HEK293 (cell line): ENCODE data around the gene EML4.
"Not testable (repeated sequence)": the region's sequence is repeated elsewhere in the genome, so short reads cannot be mapped to it uniquely, and the experiment has no call there.

Experiments used
- CTCF ChIA-PET: fragments of 350-600 bp; formaldehyde crosslinking; extraction: SDS; loops from one replicate; lab custom pipeline; 2021; ENCODE audit warnings: antibody characterized with exemption; lab: Yijun Ruan, JAX
- POLR2A ChIA-PET: fragments of 300-600 bp; formaldehyde crosslinking; extraction: SDS; loops from one replicate; lab custom pipeline; 2020; ENCODE audit warnings: antibody characterized with exemption, inconsistent platforms; lab: Yijun Ruan, JAX
- H3K27ac ChIP-seq: fragments of 200-500 bp; sonication (Bioruptor generic); 2 replicates; pipeline ENCODE4 v1.5.1; 2014; ENCODE audit warnings: low read depth, low read length, control low read depth, inconsistent platforms; ENCODE audit errors: extremely low read depth
- H3K36me3 ChIP-seq, 2 experiments: fragments of 200-500 bp in 1 of 2; sonication (Bioruptor generic) in 1 of 2; 1 replicate in 1 of 2; 2 replicates in 1 of 2; pipeline ENCODE4 v1.5.1; 2014 to 2017; ENCODE audit warnings: inconsistent platforms in 2 of 2, low read length in 2 of 2; ENCODE audit not compliant: control insufficient read depth in 2 of 2, insufficient read depth in 1 of 2
- H3K4me1 ChIP-seq: fragments of 200-500 bp; sonication (Bioruptor generic); 2 replicates; pipeline ENCODE4 v1.5.1; 2014; ENCODE audit warnings: mild to moderate bottlenecking, low read length, inconsistent platforms; ENCODE audit not compliant: control insufficient read depth, insufficient read depth
- H3K4me3 ChIP-seq: 2 replicates; pipeline ENCODE4 v1.5.1; 2011; ENCODE audit warnings: low read depth, mild to moderate bottlenecking, control low read depth, low read length, moderate library complexity
- H3K9me3 ChIP-seq: fragments of 200-500 bp; sonication (Bioruptor generic); 2 replicates; pipeline ENCODE4 v1.5.1; 2014; ENCODE audit warnings: low read depth, low read length, inconsistent platforms; ENCODE audit not compliant: control insufficient read depth, insufficient read depth
- GLI4 ChIP-seq: fragments of 450-650 bp; formaldehyde crosslinking; IDR thresholded peaks from 2 replicates; pipeline ENCODE4 v1.5.1; 2016; ENCODE audit warnings: missing biosample characterization, missing genetic modification characterization
- HOXD13 ChIP-seq: sonication (generic); formaldehyde crosslinking; IDR thresholded peaks from 2 replicates; pipeline ENCODE4 v1.8.0; 2022; ENCODE audit warnings: missing genetic modification reagents, borderline replicate concordance
- KLF10 ChIP-seq: fragments of 450-650 bp; IDR thresholded peaks from 2 replicates; pipeline ENCODE4 v1.5.1; 2018; ENCODE audit warnings: missing biosample characterization, mild to moderate bottlenecking, missing genetic modification characterization
- ZFP69B ChIP-seq: fragments of 450-650 bp; formaldehyde crosslinking; IDR thresholded peaks from 2 replicates; pipeline ENCODE4 v1.5.1; 2016; ENCODE audit warnings: missing biosample characterization, missing genetic modification characterization
- ZNF155 ChIP-seq: fragments of 450-650 bp; formaldehyde crosslinking; IDR thresholded peaks from 2 replicates; pipeline ENCODE4 v1.5.1; 2016; ENCODE audit warnings: missing biosample characterization, missing genetic modification characterization
- ZNF174 ChIP-seq: fragments of 450-650 bp; formaldehyde crosslinking; IDR thresholded peaks from 2 replicates; pipeline ENCODE4 v1.5.0; 2017; ENCODE audit warnings: missing biosample characterization, mild to moderate bottlenecking, missing genetic modification characterization
- ZNF529 ChIP-seq: fragments of 450-650 bp; formaldehyde crosslinking; IDR thresholded peaks from 2 replicates; pipeline ENCODE4 v1.5.1; 2017; ENCODE audit warnings: missing genetic modification characterization, missing biosample characterization; ENCODE audit not compliant: insufficient replicate concordance
- ZNF549 ChIP-seq: fragments of 450-650 bp; IDR thresholded peaks from 2 replicates; pipeline ENCODE4 v1.5.1; 2018; ENCODE audit warnings: missing biosample characterization, missing genetic modification characterization, mild to moderate bottlenecking, inconsistent platforms, moderate library complexity
- ZNF558 ChIP-seq: fragments of 450-650 bp; formaldehyde crosslinking; IDR thresholded peaks from 2 replicates; pipeline ENCODE4 v1.5.1; 2016; ENCODE audit warnings: missing biosample characterization, missing genetic modification characterization
- ZNF768 ChIP-seq: fragments of 450-650 bp; formaldehyde crosslinking; IDR thresholded peaks from 2 replicates; pipeline ENCODE4 v1.5.1; 2018; ENCODE audit warnings: missing biosample characterization, mild to moderate bottlenecking, missing genetic modification characterization
- TF ChIP-seq, protein P1 (sequence below): fragments of 450-650 bp; formaldehyde crosslinking; optimal IDR thresholded peaks from 2 replicates; pipeline ENCODE3; 2016; ENCODE audit warnings: missing biosample characterization, mild to moderate bottlenecking, missing genetic modification characterization

Gene EML4

DNA sequence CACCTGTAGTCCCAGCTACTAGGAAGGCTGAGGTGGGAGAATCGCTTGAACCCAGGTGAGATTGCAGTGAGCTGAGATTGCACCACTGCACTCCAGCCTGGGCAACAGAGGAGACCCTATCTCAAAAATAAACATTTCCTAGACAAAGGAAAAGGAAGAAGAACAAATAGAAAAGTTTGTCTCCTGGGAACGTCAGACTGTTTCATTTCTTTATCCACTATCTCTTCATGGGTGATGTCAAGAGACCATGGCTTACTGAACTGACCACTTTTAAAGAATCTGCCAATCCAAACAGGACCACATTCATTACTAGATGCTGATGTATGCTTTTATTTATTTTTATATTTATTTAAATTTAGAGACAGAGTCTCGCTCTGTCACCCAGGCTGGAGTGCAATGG, 165.1 kb downstream of the EML4 start (continued):
- TF ChIP-seq, protein P1, sequence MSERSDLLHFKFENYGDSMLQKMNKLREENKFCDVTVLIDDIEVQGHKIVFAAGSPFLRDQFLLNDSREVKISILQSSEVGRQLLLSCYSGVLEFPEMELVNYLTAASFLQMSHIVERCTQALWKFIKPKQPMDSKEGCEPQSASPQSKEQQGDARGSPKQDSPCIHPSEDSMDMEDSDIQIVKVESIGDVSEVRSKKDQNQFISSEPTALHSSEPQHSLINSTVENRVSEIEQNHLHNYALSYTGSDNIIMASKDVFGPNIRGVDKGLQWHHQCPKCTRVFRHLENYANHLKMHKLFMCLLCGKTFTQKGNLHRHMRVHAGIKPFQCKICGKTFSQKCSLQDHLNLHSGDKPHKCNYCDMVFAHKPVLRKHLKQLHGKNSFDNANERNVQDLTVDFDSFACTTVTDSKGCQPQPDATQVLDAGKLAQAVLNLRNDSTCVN (tag by site-specific recombination): no peak
- TF ChIP-seq HOXD13 (CRISPR knock-in tag) (no peak), ZNF155 (tag by site-specific recombination) (no peak), ZNF174 (tag by site-specific recombination) (no peak), KLF10 (tag by site-specific recombination) (no peak), GLI4 (tag by site-specific recombination) (no peak), ZNF768 (tag by site-specific recombination) (no peak)

GRCh38 chr2:42334865-42335264, 165.7 kb downstream of the EML4 start:
- H3K4me3 ChIP-seq, POLR2A ChIA-PET, H3K4me1 ChIP-seq, H3K27ac ChIP-seq, H3K9me3 ChIP-seq: not testable (repeated sequence)
- H3K36me3 ChIP-seq: peaks cover 12 to 83% of the 10 kb centered on the region in 2 experiments
- CTCF ChIA-PET: interaction anchor here (0.6 kb wide), 1 partner anchor 85 kb away, joined by 6 read pairs; no protein-coding TSS in a partner anchor

GRCh38 chr2:42335514-42336104, 166.5 kb downstream of the EML4 start:
- peaks cover 12 to 83% of the 10 kb centered on the region in 2 experiments for H3K36me3 ChIP-seq
- no peak overlapping the region for H3K27ac ChIP-seq
- CTCF ChIA-PET: interaction anchor here (0.6 kb wide), 1 partner anchor 84 kb away, joined by 6 read pairs; no protein-coding TSS in a partner anchor
- TF ChIP-seq ZNF529 (tag by site-specific recombination): no peak
- TF ChIP-seq, all 188 proteins: peak for 0
- H3K9me3 ChIP-seq: no peaks in the 10 kb centered on the region
- no peak overlapping the region for H3K4me3 ChIP-seq
- H3K4me1 ChIP-seq: no peaks in the 10 kb centered on the region
- POLR2A ChIA-PET: no interaction called here

DNA sequence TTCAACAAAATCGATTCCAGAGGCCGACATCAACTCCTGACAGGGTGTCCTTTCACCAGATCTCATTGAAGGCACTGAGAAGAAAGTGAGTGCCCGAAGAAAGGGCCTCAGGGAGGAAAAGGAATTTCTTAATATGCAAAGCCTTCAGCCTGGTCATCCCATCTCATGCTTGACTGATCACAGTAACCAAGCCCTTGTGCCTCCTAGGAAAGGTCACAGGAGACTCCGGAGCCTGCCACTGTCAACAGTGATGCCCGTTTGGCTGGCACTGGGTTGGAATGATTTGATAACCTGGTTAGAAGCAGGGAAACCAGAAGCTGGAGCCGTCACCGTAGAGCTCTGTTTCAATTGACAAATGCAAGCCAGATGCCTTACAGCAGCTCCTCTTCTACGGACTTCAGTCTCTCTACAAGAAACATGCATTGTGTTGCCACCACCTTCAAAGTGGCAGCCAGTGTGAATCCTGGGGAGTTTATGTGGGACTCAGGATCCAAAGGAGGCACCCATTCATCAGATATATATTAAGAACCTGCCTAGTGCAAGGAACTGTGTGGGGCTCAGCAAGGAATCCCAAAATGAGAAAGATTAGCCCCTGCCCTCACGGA, 167.3 kb downstream of the EML4 start:
- TF ChIP-seq ZNF549 (tag by site-specific recombination): no peak
- TF ChIP-seq, all 188 proteins: peak for 0
- CTCF ChIA-PET: no interaction called here
- peaks cover 12 to 87% of the 10 kb centered on the region in 2 experiments for H3K36me3 ChIP-seq

DNA sequence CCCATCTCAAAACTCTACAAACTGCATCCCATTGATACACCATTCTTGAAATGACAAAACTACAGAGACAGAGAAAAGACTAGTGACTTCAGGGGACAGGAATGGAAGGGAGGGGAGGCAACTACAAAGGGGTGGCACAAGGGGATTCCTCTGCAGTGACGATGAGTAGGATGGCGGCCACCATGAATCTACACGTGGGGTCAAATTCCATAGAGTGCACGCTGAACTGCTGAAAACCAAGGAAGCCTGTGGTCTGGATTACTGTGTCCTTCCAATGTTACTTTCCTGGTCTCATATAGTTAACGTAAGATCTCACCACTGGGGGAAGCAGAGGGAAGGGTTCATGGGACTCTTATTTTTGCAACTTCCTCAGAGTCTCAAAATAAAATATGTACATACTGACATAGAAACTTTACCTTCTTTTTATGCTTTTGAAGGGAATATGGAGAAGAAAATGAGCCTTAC, 168.2 kb downstream of the EML4 start:
- ChIA-PET POLR2A (no interaction called here), CTCF (no interaction called here)
- Histone ChIP-seq H3K9me3 (no peaks in the 10 kb centered on the region), H3K4me1 (peaks cover 3% of the 10 kb centered on the region; the same call in 1 of the 2 replicates), H3K27ac (no peak overlapping the region), H3K36me3 (peaks cover 12 to 78% of the 10 kb centered on the region in 2 experiments), H3K4me3 (no peak overlapping the region)
- TF ChIP-seq ZFP69B (tag by site-specific recombination) (no peak), ZNF558 (tag by site-specific recombination) (no peak)

More for the DNA sequence above, 167.3 kb downstream of the EML4 start:
- Histone ChIP-seq H3K4me1 (no peaks in the 10 kb centered on the region), H3K4me3 (no peak overlapping the region), H3K9me3 (no peaks in the 10 kb centered on the region), H3K27ac (no peak overlapping the region)
- POLR2A ChIA-PET: no interaction called here
